Activated T-cell treated with anti-CD3 and anti-CD28 coated beads for 4 hours (primary cell): Measurements from ENCODE around the gene HMGCLL1.

Experiments
- DNase-seq: peaks from one replicate; pipeline ENCODE4 v3.0.0-alpha.2; 2020

The HMGCLL1 gene

DNA sequence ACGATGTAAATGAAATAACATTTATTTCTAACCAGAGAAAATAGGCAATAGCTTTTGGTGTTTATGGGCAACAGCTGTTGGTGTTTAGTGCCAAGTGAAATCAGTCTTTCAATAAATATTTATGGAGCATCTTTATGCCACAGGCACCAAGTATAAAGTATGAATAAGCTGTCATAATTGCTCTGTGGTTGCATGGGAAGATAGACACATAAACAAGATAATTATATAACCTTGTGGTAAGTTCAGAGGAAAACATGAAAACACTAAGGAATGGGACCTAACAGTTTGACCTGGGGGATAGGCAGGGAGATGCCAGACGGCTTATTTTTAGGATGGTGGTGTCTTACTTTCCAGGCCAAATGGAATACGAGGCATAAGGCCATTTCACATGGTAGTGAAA, 140.8 kb downstream of the HMGCLL1 start:
- DNase-seq: no peak

DNA sequence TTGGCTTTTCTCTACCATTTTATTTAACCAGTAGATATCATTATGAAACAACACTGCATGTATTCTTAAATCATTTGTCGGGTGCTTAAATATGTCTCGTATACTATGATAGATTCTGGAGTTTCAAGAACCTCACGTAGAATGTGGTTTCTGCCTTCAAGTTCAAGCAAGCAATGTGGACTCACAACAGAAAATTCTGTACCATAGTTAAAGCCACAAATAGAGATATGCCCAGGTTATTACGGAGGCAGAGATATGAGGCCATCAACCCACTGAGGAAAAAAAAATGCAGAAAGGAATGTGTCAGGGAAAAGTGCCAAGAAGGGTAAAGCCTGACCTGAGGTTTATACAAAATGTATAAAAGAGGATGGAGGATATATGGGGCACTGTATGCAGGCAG, 141.9 kb downstream of the HMGCLL1 start:
- no peak for DNase-seq

- no peak for DNase-seq
Observed at GRCh38 chr6:55433446-55434130, 145.4 kb downstream of the HMGCLL1 start.

GRCh38 chr6:55423933-55424332, 155.1 kb downstream of the HMGCLL1 start:
- no peak for DNase-seq

DNA sequence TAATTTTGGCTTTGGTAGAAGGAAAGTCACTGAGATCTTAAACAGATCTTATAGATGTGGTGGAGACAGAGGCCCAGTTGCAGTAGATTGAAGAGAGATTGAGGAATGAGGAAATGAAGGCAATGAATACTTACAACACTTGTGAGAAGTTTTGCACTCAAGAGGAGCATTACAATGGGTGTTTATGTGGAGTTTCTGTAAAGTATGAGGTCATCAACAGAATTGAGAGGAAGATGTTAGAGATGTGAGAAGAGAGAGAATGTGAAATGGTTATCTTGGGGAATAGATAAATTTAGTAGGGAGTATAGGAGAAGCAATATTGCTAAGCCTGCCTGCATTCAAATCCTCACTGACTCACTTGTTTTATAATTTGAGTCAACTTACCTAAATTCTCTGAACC, 168.3 kb downstream of the HMGCLL1 start:
- DNase-seq: no peak

DNA sequence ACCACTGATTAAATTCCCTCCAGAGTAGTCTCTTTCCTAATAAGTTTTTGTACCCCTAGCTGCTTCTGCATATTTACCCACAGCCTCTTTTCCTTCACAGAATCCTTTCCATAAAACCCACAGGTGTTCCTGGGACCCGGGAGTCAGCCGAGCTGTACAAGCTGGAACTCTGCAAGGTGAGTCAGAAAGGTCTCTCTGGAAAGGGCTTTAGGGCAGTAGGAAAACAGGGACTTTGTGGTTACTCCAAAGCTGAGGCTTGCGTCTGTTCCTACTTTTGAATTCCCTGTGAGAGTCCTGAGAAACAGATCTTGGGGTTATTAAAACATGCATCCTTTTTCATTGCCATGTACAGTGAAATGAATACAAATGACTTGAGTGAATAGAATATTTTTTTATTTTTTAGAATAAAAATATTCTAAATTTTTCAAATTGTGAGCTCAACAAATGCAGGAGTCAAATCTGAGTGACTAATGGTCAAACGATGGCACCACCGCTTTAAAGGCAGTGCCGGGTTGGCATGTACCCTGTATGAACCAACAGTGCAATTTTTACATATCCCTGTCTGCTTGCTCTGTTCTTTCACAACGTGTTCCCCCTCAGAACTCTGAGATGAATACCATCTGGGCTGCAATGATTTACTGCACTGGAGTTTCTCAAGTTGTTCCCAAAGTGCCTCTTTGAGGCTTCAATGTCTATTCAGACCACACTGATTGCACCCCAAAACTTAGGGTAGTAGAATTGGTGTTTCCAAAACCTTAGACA, 173.3 kb downstream of the HMGCLL1 start:
- DNase-seq: no peak

- no peak for DNase-seq
Observed at GRCh38 chr6:55399351-55399750, 179.6 kb downstream of the HMGCLL1 start.

DNA sequence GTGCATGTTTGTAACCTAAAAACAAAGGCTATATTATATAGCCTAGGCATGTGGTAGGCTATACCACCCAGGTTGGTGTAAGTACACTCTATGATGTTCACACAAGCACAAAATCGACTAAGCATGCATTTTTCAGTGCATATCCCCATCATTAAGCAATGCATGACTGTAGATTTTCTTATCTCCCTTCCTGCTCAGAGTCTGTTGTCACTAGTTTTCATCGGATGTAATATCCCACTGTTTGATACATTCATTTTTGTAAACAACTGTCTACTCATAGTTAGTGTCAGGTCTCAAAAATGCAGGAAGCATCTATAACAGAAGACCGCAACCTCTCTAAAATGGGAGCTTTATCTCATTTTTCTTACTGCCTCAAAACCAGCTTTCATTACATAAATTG, 181.0 kb downstream of the HMGCLL1 start:
- DNase-seq: no peak

DNA sequence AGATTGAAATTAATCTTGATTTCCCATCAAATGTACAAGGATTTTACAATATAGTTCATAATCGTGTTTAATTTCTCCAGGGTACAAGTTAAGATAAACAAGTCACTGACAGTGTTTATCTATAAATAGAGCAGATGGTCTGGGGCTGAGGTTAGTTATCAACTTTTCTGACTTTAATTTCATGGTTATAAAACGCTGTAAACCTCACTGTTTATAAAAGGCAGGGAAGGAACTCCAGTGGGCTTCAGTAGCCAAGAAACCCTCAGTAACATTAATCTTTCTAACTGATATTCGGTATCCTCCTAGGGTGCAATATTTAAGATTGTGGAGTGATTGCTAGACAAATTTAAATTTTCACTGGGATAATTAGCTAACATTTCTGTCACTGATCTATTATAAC, 183.1 kb downstream of the HMGCLL1 start:
- DNase-seq: no peak

GRCh38 chr6:55388211-55388610, 190.8 kb downstream of the HMGCLL1 start:
- DNase-seq: no peak
